Progenitor cell of endocrine pancreas (in vitro differentiated cells): ENCODE data around the gene TRIM14. TPM values are rescaled to one million over a fixed set of nuclear protein-coding genes. Genes with fewer than 3 reads are reported as not detected.

ENCODE experiments used
- DNase-seq: peaks from one replicate; pipeline ENCODE4 v3.0.0; 2021; ENCODE audit warnings: low spot score; ENCODE audit not compliant: unreplicated experiment
- H3K27ac Mint-ChIP-seq: 2 replicates; pipeline ENCODE4 v1.8.0; 2021; ENCODE audit warnings: mild to moderate bottlenecking, moderate library complexity, mixed read lengths
- H3K27me3 Mint-ChIP-seq: 2 replicates; pipeline ENCODE4 v1.8.0; 2021; ENCODE audit warnings: mixed read lengths
- H3K36me3 Mint-ChIP-seq: 2 replicates; pipeline ENCODE4 v1.8.0; 2022; ENCODE audit warnings: mixed read lengths; ENCODE audit not compliant: insufficient read depth
- H3K4me1 Mint-ChIP-seq: 2 replicates; pipeline ENCODE4 v1.8.0; 2021; ENCODE audit warnings: low read depth, mixed read lengths
- H3K4me3 Mint-ChIP-seq: 2 replicates; pipeline ENCODE4 v1.8.0; 2021; ENCODE audit warnings: low read depth, mild to moderate bottlenecking, moderate library complexity, mixed read lengths
- H3K9me3 Mint-ChIP-seq: 2 replicates; pipeline ENCODE4 v1.8.0; 2021; ENCODE audit warnings: low read depth, mixed read lengths
- CTCF ChIP-seq: fragments of 200-600 bp; sonication (generic); IDR thresholded peaks from one replicate; pipeline ENCODE4 v1.5.0; 2021; ENCODE audit warnings: antibody characterized with exemption, mild to moderate bottlenecking; ENCODE audit not compliant: unreplicated experiment
- long read RNA-seq: library from polyadenylated mRNA; unstranded; transcript quantifications from one replicate; pipeline ENCODE4 v2.0.0, GENCODE V29; 2020
- total RNA-seq: library from RNA; stranded (reverse); gene quantifications from 2 replicates; pipeline ENCODE4 v1.2.1, GENCODE V29; 2021

TRIM14 gene
- total RNA-seq = 2.9 and 3.1 TPM in 2 replicates
- long read RNA-seq, partial matches to known transcripts = 0 of 1 reads
- long read RNA-seq, other reads (novel, unspliced or antisense) = 1 of 1 reads

DNA sequence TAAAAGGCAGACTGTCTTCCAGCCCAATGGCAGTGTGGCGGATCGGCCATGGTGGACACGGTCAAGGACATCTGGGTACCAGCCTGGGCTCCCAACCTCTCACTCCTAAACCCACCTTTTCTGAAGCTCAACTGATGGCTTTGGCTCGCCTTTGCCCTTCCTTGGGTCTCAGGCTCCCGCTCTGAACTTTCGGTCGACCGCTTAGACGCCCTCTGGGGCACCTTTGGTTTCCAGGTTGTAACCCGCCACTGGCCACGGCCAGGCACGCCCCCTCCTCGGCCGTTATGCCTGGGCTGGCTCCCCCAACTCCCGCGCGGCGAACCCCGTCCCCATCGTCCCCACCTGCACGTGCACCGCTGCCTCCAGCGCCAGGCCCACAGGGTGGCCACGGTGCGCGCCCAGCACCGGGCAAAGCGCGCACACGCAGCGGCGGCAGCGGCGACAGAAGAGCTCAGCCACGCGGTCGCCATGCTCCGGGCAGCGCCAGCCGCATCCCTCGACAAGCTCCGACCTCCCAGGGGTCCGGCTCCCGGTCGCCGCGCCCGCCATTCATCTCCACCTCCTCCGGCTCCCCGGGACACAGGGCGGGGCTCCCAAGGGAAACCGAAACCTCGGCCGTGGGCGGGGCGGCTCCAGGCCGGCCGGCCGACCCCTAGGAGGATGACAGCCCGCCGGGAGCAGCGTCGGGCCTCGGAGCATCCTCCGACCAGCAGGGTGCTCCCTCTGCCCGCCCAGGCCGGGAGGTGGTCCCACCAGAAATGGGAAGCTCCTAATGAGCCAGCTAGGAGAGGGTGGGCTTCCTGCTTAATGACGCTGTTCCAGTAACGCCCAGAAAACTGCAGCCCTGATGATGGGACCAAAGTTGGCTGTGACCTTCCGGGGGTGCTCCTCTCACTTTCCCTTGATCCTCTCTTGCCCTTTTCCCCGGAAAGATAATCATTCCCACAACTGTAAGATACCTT lies at the start of gene TRIM14:
TRIM14 (minus strand) TSS at position 583 of the 962 bp plus-strand sequence; CDS start at position 549, 34 bp downstream.
- H3K36me3 Mint-ChIP-seq = no peaks in the 10 kb centered on the region
- H3K27ac Mint-ChIP-seq = peak within 1 kb of the TSS; percentile 33
- peak within 1 kb of the TSS; percentile 70 for H3K4me3 Mint-ChIP-seq
- H3K9me3 Mint-ChIP-seq = no peaks in the 10 kb centered on the region
- peak; percentile 39 for DNase-seq
- TF ChIP-seq CTCF = no peak
- peaks cover 5% of the 10 kb centered on the region for H3K4me1 Mint-ChIP-seq
- H3K27me3 Mint-ChIP-seq = peaks cover 19% of the 10 kb centered on the region

- peaks cover 2% of the 10 kb centered on the region for H3K27me3 Mint-ChIP-seq
- peaks cover 10% of the 10 kb centered on the region for H3K4me1 Mint-ChIP-seq
- no peak overlapping the region for H3K4me3 Mint-ChIP-seq
- TF ChIP-seq CTCF = no peak
- H3K27ac Mint-ChIP-seq = no peak overlapping the region
- no peaks in the 10 kb centered on the region for H3K36me3 Mint-ChIP-seq
- no peaks in the 10 kb centered on the region for H3K9me3 Mint-ChIP-seq
- no peak for DNase-seq
Measured at GRCh38 chr9:98168153-98168780, 49.2 kb upstream of the TRIM14 start.

DNA sequence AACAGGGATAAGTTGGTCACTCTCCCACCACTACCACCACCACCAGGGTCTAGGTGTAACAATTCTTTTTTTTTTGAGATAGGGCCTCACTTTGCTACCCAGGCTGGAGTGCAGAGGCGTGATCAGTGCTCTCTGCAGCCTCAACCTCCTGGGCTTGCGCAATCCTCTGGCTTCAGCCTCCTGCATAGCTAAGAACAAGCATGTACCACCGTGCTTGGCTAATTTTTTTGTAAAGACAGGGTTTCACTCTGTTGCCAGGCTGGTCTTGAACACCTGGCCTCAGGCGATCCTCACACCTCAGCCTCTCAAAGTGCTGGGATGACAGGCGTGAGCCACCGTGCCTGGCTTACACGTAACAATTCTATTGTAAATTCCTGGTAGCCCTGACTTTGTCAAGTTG lies 45.9 kb upstream of the TRIM14 start:
- no peaks in the 10 kb centered on the region for H3K9me3 Mint-ChIP-seq
- H3K4me1 Mint-ChIP-seq = peaks cover 2% of the 10 kb centered on the region
- no peak overlapping the region for H3K4me3 Mint-ChIP-seq
- no peak overlapping the region for H3K27ac Mint-ChIP-seq
- H3K27me3 Mint-ChIP-seq = no peaks in the 10 kb centered on the region
- TF ChIP-seq CTCF = no peak
- no peaks in the 10 kb centered on the region for H3K36me3 Mint-ChIP-seq
- DNase-seq = no peak

GRCh38 chr9:98162613-98163012 lies 43.6 kb upstream of the TRIM14 start:
- no peak for DNase-seq
- H3K27ac Mint-ChIP-seq = no peak overlapping the region
- H3K4me1 Mint-ChIP-seq = peaks cover 2% of the 10 kb centered on the region
- H3K9me3 Mint-ChIP-seq = no peaks in the 10 kb centered on the region
- H3K4me3 Mint-ChIP-seq = no peak overlapping the region
- no peak for TF ChIP-seq CTCF
- no peaks in the 10 kb centered on the region for H3K27me3 Mint-ChIP-seq
- no peaks in the 10 kb centered on the region for H3K36me3 Mint-ChIP-seq

- no peak for TF ChIP-seq CTCF
Measured at GRCh38 chr9:98161851-98162250, 42.8 kb upstream of the TRIM14 start.

More at GRCh38 chr9:98161851-98162250, 42.8 kb upstream of the TRIM14 start:
- Mint-ChIP-seq H3K27ac (no peak overlapping the region), H3K36me3 (no peaks in the 10 kb centered on the region), H3K9me3 (no peaks in the 10 kb centered on the region), H3K4me1 (peaks cover 2% of the 10 kb centered on the region), H3K4me3 (no peak overlapping the region), H3K27me3 (no peaks in the 10 kb centered on the region)
- no peak for DNase-seq
